Middle frontal gyrus (tissue), 1 donor: ENCODE results near the gene JUP.

Source experiments
- DNase-seq: peaks from one replicate; pipeline ENCODE4 v3.0.0-alpha.2; 2015; ENCODE audit warnings: low spot score; ENCODE audit errors: extremely low spot score

Gene JUP

GRCh38 chr17:41810659-41811548 lies 24.4 kb upstream of the JUP start:
- no peak for DNase-seq

GRCh38 chr17:41806685-41807445 lies 20.4 kb upstream of the JUP start:
- DNase-seq: no peak

DNA sequence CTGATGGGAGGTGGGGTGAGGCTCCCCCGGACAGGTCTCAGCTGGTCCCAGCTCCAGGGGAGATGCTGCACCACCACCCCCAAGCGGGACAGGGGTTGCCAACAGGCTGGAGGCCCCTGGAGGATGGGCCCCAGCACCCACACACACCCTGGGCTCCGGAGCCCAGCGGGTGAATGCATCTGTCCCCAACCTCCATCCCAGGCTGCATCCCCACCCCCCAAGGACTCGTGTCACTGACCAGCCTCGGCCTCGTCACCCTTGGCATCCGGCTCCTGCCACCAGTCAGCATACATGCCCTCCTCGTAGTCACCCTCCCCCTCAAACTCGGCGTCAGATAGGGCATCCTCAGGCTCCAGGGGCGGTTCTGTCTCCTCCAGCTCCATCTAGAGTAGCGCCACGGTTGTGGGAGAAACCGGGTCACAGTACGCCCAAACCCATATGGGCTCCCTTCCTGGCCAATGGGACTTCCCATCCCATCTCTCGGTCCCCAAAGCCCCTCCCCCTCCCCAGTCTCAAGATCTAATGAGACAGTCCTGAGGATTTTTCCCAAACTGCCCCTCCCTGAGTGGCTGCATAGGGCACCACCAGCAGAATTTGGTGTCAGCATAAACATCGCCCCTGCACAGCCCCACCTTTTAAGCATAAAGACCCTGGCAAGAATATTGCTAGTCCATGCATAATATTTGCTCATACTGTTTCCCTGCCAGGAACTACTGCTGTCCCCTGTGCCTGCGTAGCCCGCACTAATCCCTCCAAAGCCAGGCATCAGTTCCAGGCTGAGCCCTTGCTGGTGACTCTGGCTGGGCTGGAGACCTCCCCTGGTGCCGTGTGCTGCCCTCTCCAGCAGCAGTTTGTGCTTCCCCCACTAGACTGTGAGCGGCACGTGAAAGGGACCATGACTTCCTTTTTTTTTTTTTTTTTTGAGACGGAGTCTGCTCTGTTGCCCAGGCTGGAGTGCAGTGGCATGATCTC lies 16.8 kb upstream of the JUP start:
- no peak for DNase-seq

DNA sequence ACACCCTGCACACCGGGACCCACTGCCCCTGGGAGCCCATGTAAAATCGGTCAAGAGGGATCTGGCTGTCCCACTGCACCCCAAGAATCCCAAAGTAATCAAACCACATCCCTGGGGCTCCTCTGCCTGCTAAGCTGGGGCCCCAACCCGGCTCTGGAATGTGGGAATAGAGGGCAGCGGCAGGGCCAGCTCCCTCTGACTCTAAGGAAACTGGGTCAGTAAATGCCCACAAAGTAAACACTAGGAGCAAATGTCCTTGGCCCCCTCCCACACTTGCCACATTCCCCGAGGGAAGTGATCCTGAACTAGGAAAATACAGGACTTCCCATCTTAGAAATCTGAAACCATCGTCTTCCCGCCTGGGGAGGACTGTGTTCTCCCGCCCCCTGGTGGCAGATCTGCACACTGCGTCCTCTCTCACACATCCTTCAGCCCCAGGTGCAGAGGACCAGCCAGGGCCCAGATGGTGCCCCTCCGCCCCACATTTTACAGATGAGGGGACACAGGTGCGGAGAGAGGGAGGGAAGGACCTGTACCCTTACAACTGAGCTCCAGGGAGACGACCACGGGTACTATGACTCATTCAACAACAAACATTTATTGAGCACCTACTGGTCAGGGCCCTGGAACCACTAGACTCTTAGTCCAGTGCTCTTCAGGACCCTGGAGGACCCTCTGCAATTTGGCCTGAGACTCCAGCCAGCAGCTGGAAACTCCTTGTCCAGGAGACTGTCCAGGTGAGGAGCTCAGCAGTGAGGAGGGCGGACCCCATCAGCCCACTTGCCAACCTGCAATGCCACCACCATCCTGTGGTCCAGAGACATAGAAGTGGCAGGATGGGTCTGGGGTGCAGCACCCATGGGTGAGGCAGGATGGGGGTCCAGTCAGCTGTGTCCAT lies 15.1 kb upstream of the JUP start:
- peak; percentile 57 for DNase-seq

GRCh38 chr17:41800601-41801373 lies 14.3 kb upstream of the JUP start:
- DNase-seq: no peak

DNA sequence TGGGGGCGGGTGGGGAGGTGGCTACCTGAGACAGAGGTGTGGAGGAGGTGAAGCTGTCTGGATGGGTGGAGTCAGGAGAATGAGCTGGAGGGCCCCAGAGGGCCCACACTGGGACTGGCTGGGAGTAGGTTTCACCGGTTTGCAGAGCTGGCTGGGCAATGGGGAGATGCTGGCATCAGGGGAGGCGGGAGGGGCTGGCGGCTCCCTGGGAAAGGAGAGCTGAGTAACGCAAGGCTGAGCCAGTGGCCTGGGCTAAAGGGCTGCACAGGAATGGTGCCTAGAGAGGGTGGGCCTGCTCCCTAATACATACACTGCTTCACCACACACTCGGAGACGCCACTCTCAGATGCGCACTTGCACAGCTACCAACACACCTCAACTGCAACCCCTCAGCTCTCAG lies 12.9 kb upstream of the JUP start:
- DNase-seq: no peak

GRCh38 chr17:41797377-41797776 lies 10.9 kb upstream of the JUP start:
- DNase-seq: no peak

DNA sequence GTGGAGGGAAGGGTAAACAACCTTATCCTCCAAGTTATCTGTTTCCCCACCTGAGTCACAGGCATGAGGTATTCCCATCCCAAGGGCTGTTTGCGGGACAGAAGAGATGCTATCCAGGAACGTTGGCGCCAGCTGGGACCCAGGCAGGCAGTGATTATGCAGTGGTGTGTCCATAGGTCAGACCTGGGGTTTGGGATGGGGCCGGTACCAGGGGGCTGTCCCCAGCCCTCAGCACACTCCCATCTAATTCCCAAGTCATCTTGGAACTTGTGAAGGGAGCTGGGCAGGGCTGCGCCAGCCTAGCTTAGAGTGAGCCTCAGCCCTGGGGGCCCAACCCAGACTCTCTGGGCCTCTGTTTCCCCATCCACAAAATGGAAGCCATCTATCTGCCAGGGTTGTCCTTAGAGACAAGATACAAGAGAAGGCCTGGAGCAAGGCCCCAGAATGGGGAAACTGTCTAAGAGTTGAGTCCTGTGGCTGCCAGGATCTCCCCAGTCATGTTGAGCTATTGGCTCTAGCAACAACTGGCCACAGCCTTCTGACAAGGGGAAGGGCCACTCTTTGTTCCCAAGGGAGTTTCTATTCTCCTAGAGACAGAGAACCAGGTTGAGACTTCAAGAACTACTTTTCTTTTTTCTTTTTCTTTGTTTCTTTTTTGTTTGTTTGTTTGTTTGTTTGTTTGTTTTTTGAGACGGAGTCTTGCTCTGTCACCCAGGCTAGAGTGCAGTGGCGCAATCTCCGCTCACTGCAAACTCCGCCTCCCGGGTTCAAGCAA lies 9.8 kb upstream of the JUP start:
- DNase-seq: no peak

DNA sequence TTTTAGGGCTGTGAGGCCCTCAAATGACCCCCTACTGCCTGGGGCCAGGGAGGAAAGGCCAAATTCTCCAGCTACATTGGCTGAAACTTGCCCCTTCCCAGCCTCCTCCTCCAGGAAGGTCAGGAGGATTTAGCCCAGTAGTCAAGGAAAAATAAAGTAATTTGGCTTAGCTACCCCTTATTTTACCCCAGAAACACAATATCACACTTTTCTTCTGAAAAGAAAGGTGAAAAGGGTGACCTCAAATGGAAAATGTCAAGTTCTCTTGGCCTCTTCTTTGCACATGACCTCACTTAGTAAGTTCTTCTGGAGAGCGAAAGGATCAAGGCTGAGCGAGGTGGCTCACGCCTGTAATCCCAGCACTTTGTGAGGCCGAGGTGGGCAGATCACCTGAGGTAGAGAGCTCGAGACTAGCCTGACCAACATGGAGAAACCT lies 8.0 kb upstream of the JUP start:
- DNase-seq: no peak

DNA sequence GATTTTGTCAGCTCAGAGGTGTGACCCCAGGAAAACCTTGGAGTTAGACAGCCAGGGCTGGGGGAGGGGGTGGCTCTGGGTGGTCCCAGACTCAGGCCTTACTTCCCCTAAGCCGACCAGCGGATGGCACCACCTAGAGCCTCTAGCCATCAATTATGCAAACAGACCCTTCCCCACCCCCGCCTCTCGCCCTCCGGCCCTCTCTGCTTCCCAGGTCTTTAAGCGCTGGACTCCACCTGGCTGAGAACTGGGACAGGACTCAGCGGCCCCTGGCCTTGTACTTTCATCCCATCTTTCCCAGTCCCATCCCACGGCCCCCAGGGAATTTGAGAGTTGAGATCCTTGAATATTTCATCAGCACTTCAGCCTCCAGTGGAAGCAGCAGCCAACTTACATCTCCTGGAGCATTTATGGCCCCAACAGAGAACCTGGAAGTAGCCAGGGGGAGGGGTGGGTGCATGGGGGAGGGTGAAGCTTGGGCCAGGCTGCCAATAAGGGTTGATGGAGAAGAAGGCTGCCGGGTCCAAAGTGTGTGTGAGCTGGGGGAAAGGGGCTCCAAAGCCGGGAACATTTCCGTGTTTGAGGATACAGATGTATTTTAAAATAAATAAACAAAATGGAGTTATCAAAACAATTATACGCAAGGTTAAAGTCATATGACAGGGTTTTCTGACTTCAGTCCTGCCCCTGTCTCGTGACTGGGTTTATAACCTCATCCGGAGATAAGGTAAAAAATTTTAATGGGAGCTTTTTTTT lies 7.5 kb upstream of the JUP start:
- DNase-seq: no peak

GRCh38 chr17:41792845-41793783 lies 6.6 kb upstream of the JUP start:
- DNase-seq: no peak

GRCh38 chr17:41787021-41787418 lies 509 bp upstream of the JUP start:
- no peak for DNase-seq

DNA sequence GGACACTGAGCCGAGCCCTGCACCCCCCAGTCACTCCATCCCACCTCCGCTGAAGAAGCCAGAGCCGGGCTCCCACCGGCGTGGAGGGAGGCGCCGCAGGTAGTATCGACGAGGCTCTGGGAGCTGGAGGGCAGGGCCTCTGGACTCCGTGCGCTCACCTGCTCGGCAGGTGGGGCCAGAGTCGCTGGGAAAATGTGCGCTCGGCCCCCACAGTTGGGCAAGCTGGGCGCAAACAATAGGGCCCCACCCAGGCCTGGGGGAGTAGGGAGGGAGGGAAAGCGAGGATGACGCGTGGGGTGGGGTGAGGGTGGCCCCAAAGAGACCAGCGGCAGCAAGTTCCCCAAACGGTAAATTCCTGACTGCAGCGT lies 668 bp downstream of the JUP start:
- no peak for DNase-seq

- DNase-seq: no peak
These were observed 1.2 kb downstream of the JUP start for GRCh38 chr17:41785091-41785858.

DNA sequence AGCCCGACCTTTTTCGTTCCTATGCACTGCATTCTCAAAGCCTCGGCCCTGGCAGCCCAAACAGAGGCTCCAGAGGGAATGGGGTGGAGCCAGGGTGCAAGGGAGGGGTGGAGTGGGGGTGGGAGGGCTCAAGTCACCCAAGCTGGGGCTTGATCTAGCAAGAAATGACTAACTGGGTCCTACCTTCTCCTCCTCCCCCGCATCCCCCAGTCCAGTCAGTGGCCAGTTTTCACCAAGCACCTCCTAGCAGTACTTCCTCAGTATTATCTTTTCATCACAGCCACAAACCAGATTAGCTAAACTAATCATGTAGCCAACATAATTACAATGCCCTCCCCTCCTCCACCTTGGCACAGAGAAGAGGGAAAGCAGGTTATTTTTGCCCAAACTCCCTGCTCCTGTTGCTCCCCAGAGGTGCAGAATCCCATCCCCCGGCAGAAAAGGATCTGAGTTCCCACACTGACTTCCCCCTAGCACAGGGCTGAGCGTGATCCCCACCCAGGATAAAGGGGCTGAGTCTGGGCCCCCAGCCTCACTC lies 2.2 kb downstream of the JUP start:
- no peak for DNase-seq

- no peak for DNase-seq
These were observed 4.4 kb downstream of the JUP start for GRCh38 chr17:41782142-41782541.
